Suprapubic skin (tissue), 4 donors: Measurements from ENCODE around the gene CERS1.

Source experiments
- EP300 ChIP-seq: sonication (generic); formaldehyde crosslinking; IDR thresholded peaks from one replicate; pipeline ENCODE4 v1.6.1; 2017; ENCODE audit warnings: antibody characterized with exemption
- POLR2A ChIP-seq, 2 donors: fragments of 450-650 bp; IDR thresholded peaks; one replicate each; pipeline ENCODE4 v1.6.1; 2017; ENCODE audit warnings: antibody characterized with exemption in 2 of 2, mild to moderate bottlenecking in 2 of 2, moderate library complexity in 2 of 2
- POLR2AphosphoS5 ChIP-seq, 3 donors: sonication (generic); formaldehyde crosslinking; IDR thresholded peaks; one replicate each; pipeline ENCODE4 v1.6.1; 2017; ENCODE audit warnings: antibody characterized with exemption in 3 of 3
- TF ChIP-seq, protein P1 (sequence below), 2 donors: fragments of 200-600 bp in 1 of 2; fragments of 450-650 bp in 1 of 2; sonication (generic) in 1 of 2; IDR thresholded peaks; one replicate each; pipeline ENCODE4 v1.5.1; 2016 to 2019; ENCODE audit warnings: antibody characterized with exemption in 2 of 2, mild to moderate bottlenecking in 1 of 2, moderate library complexity in 1 of 2

DNA sequence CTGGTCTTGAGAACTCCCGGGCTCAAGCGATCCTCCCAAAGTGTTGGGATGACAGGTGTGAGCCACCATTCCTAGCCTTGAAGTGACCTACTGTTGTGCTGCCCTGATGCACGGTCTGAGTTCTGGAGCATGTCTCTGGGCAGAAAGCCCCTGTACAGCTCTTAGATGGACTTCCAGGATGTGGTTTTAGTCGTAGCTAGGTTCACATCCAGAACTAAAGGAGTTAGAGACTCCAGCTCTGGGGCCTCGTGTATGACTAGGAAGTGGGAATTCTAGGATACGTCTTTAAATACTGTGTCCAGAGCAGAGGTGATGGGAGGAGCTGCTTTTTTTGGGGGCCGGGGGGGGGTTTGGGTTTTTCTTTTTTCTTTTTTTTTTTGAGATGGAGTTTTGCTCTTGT is 52.0 kb downstream of the CERS1 start:
- TF ChIP-seq, protein P1, sequence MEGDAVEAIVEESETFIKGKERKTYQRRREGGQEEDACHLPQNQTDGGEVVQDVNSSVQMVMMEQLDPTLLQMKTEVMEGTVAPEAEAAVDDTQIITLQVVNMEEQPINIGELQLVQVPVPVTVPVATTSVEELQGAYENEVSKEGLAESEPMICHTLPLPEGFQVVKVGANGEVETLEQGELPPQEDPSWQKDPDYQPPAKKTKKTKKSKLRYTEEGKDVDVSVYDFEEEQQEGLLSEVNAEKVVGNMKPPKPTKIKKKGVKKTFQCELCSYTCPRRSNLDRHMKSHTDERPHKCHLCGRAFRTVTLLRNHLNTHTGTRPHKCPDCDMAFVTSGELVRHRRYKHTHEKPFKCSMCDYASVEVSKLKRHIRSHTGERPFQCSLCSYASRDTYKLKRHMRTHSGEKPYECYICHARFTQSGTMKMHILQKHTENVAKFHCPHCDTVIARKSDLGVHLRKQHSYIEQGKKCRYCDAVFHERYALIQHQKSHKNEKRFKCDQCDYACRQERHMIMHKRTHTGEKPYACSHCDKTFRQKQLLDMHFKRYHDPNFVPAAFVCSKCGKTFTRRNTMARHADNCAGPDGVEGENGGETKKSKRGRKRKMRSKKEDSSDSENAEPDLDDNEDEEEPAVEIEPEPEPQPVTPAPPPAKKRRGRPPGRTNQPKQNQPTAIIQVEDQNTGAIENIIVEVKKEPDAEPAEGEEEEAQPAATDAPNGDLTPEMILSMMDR (IDR thresholded peaks at IDR 0.05) = no peak
- TF ChIP-seq POLR2AphosphoS5 (IDR thresholded peaks at IDR 0.05) (no peak), POLR2A (IDR thresholded peaks at IDR 0.05) (no peak), EP300 (no peak)
